Pons (tissue), 1 donor: Measurements from ENCODE around the gene EVA1C.
"Not testable (repeated sequence)": the region's sequence is repeated elsewhere in the genome, so short reads cannot be mapped to it uniquely, and the experiment has no call there.

Experiments used
- DNase-seq: peaks from one replicate; pipeline ENCODE4 v3.0.0-alpha.2; 2016; ENCODE audit warnings: low spot score

Gene EVA1C

GRCh38 chr21:32390537-32391224 is 21.8 kb upstream of the EVA1C start:
- not testable (repeated sequence) for DNase-seq

- DNase-seq, result no peak
Observed at GRCh38 chr21:32391755-32392154, 20.8 kb upstream of the EVA1C start.

GRCh38 chr21:32392299-32392879 is 20.1 kb upstream of the EVA1C start:
- no peak for DNase-seq

GRCh38 chr21:32392880-32393676 is 19.4 kb upstream of the EVA1C start, which contains the start of gene URB1:
Gene URB1 (minus strand): TSS chr21:32393012. CDS start chr21:32392910, 102 bp downstream.
- peak; percentile 79 for DNase-seq

- no peak for DNase-seq
Observed at GRCh38 chr21:32393677-32394001, 18.9 kb upstream of the EVA1C start.

- DNase-seq, result peak; percentile 83
Observed at GRCh38 chr21:32403201-32403777, 9.2 kb upstream of the EVA1C start.

- no peak for DNase-seq
Observed at GRCh38 chr21:32406405-32406804, 6.1 kb upstream of the EVA1C start.

GRCh38 chr21:32410291-32410690 is 2.2 kb upstream of the EVA1C start:
- DNase-seq, result no peak

GRCh38 chr21:32410916-32411315 is 1.6 kb upstream of the EVA1C start:
- DNase-seq, result peak; percentile 68

GRCh38 chr21:32411350-32412161 is 950 bp upstream of the EVA1C start:
- peak; percentile 67 for DNase-seq

GRCh38 chr21:32413015-32413504 is 554 bp downstream of the EVA1C start:
- peak; percentile 44 for DNase-seq

- DNase-seq, result peak; percentile 63
Observed at GRCh38 chr21:32413697-32414578, 1.4 kb downstream of the EVA1C start.

- peak; percentile 81 for DNase-seq
Observed at GRCh38 chr21:32414579-32415358, 2.3 kb downstream of the EVA1C start.

GRCh38 chr21:32415451-32416398 is 3.2 kb downstream of the EVA1C start:
- DNase-seq, result no peak

- no peak for DNase-seq
Observed at GRCh38 chr21:32418146-32418545, 5.6 kb downstream of the EVA1C start.

- DNase-seq, result no peak
Observed at GRCh38 chr21:32422064-32422463, 9.6 kb downstream of the EVA1C start.

- peak; percentile 58 for DNase-seq
Observed at GRCh38 chr21:32423320-32424190, 11.0 kb downstream of the EVA1C start.

- no peak for DNase-seq
Observed at GRCh38 chr21:32424191-32424535, 11.7 kb downstream of the EVA1C start.
